ENCODE results near the gene UNCX. TPM values are rescaled to one million over a fixed set of nuclear protein-coding genes. Genes with fewer than 3 reads are reported as not detected.

UNCX gene
- total and polyA plus RNA-seq, 2 of the 4 experiments (the other 2 are of a cell fraction), result not detected

- TF ChIP-seq SMC3 (IDR thresholded peaks at IDR 0.05; ENCODE audit: low read depth, low read length), result no peak
Measured at GRCh38 chr7:1236831-1237701, 4.4 kb downstream of the UNCX start (continued).

- Histone ChIP-seq H4K91ac (ENCODE audit: insufficient read depth, low read depth, low read length) (no peak overlapping the region), H4K5ac (ENCODE audit: low read depth, low read length) (no peak overlapping the region), H3K9ac (ENCODE audit: low read depth, low read length) (no peak overlapping the region), H2BK5ac (ENCODE audit: low read depth, low read length, poor library complexity, severe bottlenecking) (no peak overlapping the region), H2BK120ac (ENCODE audit: low read depth, low read length) (no peak overlapping the region), H3K79me1 (ENCODE audit: low read depth in 1 of 2, low read length in 2 of 2) (no peaks in the 10 kb centered on the region), H3K27ac (ENCODE audit: insufficient read depth, low read length) (no peak overlapping the region), H4K20me1 (ENCODE audit: insufficient read depth, low read length) (0 out of 2 replicates have a peak, but pooled peaks cover 11% of the 10 kb centered on the region), H3K9me3 (ENCODE audit: control insufficient read depth, insufficient read depth, low read length) (peaks cover 36% of the 10 kb centered on the region), H3K9me1 (ENCODE audit: insufficient read depth, low read length) (no peaks in the 10 kb centered on the region), H4K8ac (ENCODE audit: low read depth in 2 of 2, low read length in 2 of 2) (no peak overlapping the region), H3K4ac (ENCODE audit: low read depth, low read length) (no peak overlapping the region), H3K14ac (replicated peaks; ENCODE audit: low read depth, low read length) (no peak overlapping the region), H2AK5ac (ENCODE audit: low read depth, low read length) (no peak overlapping the region), H2BK15ac (ENCODE audit: low read depth, low read length) (no peak overlapping the region), H3K27me3 (ENCODE audit: control insufficient read depth, insufficient read depth, low read length) (peaks cover 90% of the 10 kb centered on the region), H2AFZ (replicated peaks; ENCODE audit: low read length, poor library complexity) (no peak overlapping the region), H3K4me3 (ENCODE audit: insufficient read depth, low read depth, low read length) (no peak overlapping the region), H3K18ac (ENCODE audit: low read depth, low read length) (no peak overlapping the region), H3K36me3 (ENCODE audit: control insufficient read depth, insufficient read depth, low read length) (no peaks in the 10 kb centered on the region), H3K23ac (ENCODE audit: low read depth, low read length) (no peak overlapping the region), H3K4me1 (ENCODE audit: control insufficient read depth, insufficient read depth, low read length) (no peaks in the 10 kb centered on the region), H3K56ac (ENCODE audit: extremely low read depth, insufficient read depth, low read length) (no peak overlapping the region), H2BK20ac (ENCODE audit: low read depth, low read length) (no peak overlapping the region), H2AK9ac (replicated peaks; ENCODE audit: low read depth, low read length, poor library complexity) (no peak overlapping the region), H3K4me2 (ENCODE audit: low read depth, low read length) (no peak overlapping the region)
- 6% methylated on average over 5 of the region's 29 CpGs; no CpG with 5 or more reads in 1 of the 2 experiments for WGBS, 2 experiments (ENCODE audit: extremely low coverage in 2 of 2, insufficient read length in 1 of 2)
- POLR2A ChIA-PET (ENCODE audit: unreplicated experiment), result no interaction called here
- DNase-seq, result no peak
- BruUV-seq (replicated peaks), result no TSS peak
- intact Hi-C loops (cut with micrococcal nuclease) (no loop called here), dilution Hi-C loops (cut with HindIII; ENCODE audit: low sequenced_read_pairs, unreplicated experiment) (no loop called here), in situ Hi-C loops (cut with MboI; ENCODE audit: low sequenced_read_pairs) (no loop called here)
- CTCF ChIA-PET, result no interaction called here
- TF ChIP-seq CHD1 (IDR thresholded peaks at IDR 0.05; ENCODE audit: low read depth, low read length) (no peak), FOS (IDR thresholded peaks at IDR 0.05; ENCODE audit: low read depth, low read length) (no peak), RCOR1 (IDR thresholded peaks at IDR 0.05; ENCODE audit: insufficient replicate concordance, low read length) (no peak), CTCF (conservative IDR thresholded peaks at IDR 0.05; ENCODE audit: low read depth, low read length) (no peak), NFE2L2 (IDR thresholded peaks at IDR 0.05; ENCODE audit: low read depth, low read length) (no peak), ELK1 (IDR thresholded peaks at IDR 0.05; ENCODE audit: borderline replicate concordance, low read depth, low read length) (no peak)
- ATAC-seq (ENCODE audit: low read depth), result no peak
Measured at GRCh38 chr7:1237704-1238255, 5.1 kb downstream of the UNCX start.

All from IMR-90 (cell line).